GM12864 (cell line): ENCODE data around the gene TIGD1.

ENCODE experiments used
- DNase-seq: peaks from one replicate; pipeline ENCODE4 v3.0.0-alpha.2; 2011; ENCODE audit warnings: low read depth
- H3K4me3 ChIP-seq: 2 replicates; pipeline ENCODE4 v1.5.1; 2011; ENCODE audit warnings: mild to moderate bottlenecking, low read depth, low read length, control low read depth
- CTCF ChIP-seq: IDR thresholded peaks from 2 replicates; pipeline ENCODE4 v1.5.1; 2011; ENCODE audit warnings: low read depth, mild to moderate bottlenecking, moderate library complexity, low read length, control low read depth, inconsistent platforms; ENCODE audit errors: missing control alignments

The TIGD1 gene

DNA sequence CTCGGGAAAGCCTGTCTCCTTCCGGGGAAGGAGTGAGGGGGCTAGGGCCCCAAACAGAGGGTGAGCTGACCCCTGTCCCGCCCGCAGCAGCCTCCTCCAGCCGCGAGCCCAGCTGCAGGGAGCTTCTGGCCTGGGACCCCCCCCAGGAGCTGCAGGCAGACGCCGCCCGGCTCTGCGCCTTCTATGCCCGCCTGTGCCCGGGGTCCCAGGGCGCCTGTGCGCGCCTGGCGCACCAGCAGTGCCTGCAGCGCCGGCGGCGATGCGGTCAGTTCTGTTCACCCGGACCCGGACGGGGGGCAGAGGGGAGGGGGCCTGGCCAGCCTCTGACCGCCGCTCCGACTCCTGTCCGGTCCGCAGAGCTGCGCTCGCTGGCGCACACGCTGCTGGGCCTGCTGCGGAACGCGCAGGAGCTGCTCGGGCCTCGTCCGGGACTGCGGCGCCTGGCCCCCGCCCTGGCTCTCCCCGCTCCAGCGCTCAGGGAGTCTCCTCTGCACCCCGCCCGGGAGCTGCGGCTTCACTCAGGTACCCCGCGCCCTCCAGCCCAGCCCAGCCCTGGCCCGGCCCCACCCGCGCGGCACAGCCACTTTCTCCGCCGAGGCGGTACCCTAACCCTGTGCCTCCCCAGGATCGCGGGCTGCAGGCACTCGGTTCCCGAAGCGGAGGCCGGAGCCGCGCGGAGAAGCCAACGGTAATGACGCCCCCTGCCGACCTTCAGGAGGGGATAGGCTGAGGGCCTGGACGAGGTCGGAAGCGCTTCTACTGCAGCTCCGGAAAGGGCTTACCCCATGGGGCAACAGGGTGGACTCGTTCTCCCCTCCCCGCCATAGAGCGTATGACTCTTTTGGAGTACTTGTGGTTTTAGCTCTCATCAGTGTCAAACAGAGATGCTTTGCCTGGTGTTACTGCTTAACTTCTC lies 26.4 kb downstream of the TIGD1 start:
- no peak for DNase-seq
- no peak overlapping the region for H3K4me3 ChIP-seq
- TF ChIP-seq CTCF: peak; percentile 14

DNA sequence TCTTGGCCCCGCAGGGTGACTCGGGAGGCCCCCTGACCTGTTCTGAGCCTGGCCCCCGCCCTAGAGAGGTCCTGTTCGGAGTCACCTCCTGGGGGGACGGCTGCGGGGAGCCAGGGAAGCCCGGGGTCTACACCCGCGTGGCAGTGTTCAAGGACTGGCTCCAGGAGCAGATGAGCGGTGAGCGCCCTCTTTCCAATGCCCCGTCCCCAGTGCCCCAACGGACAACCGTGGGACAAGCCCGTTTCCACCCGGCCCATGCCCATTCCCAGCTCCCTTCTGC lies 27.0 kb downstream of the TIGD1 start:
- no peak overlapping the region for H3K4me3 ChIP-seq
- DNase-seq: no peak
- TF ChIP-seq CTCF: no peak

DNA sequence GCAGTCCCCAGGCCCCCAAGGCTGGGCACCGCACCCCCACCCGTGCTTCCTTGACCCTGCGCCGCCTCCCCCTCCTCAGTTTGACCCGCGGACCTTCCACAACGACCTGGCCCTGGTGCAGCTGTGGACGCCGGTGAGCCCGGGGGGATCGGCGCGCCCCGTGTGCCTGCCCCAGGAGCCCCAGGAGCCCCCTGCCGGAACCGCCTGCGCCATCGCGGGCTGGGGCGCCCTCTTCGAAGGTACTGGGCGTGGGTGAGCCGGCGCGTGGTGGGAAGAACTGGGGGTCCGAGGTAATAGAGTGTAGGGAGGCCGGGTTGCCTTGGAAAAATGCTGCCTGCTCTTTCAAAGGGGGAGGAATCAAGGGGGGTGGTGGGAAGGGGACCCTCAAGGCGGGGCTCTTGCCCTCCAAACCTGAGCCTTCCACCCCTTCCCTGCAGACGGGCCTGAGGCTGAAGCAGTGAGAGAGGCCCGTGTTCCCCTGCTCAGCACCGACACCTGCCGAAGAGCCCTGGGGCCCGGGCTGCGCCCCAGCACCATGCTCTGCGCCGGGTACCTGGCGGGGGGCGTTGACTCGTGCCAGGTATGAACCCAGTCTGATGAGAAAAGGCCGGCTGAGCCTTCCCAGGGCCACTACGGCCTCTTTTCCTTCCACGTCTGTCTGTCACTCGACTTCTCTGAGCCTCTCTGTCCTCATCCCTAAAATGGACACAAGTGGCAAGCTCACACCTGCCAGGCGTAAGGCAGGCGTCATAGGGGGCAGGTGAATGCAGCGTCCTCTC lies 27.5 kb downstream of the TIGD1 start:
- no peak overlapping the region for H3K4me3 ChIP-seq
- no peak for DNase-seq
- no peak for TF ChIP-seq CTCF

- peak; percentile 65 for TF ChIP-seq CTCF
- DNase-seq: no peak
- no peak overlapping the region for H3K4me3 ChIP-seq
These were observed 28.3 kb downstream of the TIGD1 start for GRCh38 chr2:232521959-232522622.

DNA sequence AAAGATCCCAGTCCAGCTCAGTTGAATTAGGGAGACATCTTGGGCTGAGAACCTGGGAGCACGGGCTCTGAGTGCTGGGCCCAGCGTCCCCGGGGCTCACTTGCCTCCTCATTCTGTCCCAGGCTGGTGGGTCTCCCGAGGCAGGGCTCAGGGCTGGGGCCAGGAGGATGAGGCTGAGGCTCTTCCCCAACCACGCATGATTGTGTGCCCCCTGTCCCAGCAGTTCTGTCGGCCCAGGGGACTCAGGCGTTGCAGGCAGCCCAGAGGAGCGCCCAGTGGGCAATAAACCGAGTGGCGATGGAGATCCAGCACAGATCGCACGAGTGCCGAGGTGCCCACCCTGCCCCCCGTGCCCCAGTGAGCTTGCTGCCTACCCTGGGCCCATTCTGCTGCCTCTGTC lies 29.3 kb downstream of the TIGD1 start:
- no peak for TF ChIP-seq CTCF
- DNase-seq: no peak
- no peak overlapping the region for H3K4me3 ChIP-seq

- TF ChIP-seq CTCF: no peak
These were observed 29.9 kb downstream of the TIGD1 start for GRCh38 chr2:232520489-232520888.

More at GRCh38 chr2:232520489-232520888, 29.9 kb downstream of the TIGD1 start:
- no peak overlapping the region for H3K4me3 ChIP-seq
- no peak for DNase-seq
